H9 (cell line): Measurements from ENCODE around the gene SMO. TPM values are rescaled to one million over a fixed set of nuclear protein-coding genes. Genes with fewer than 3 reads are reported as not detected.

Experiments used
- DNase-seq: peaks from one replicate; pipeline ENCODE4 v3.0.0-alpha.2; 2017
- H2AFZ ChIP-seq: one replicate; pipeline ENCODE4 v1.6.1; 2013; ENCODE audit warnings: mild to moderate bottlenecking, low read length, control low read depth, moderate library complexity
- H2AK5ac ChIP-seq: 2 replicates; pipeline ENCODE4 v1.6.1; 2013; ENCODE audit warnings: low read length, control low read depth, mixed read lengths; ENCODE audit not compliant: insufficient read length
- H2BK120ac ChIP-seq: one replicate; pipeline ENCODE4 v1.6.1; 2013; ENCODE audit warnings: low read depth, mild to moderate bottlenecking, low read length, control low read depth, inconsistent platforms; ENCODE audit not compliant: poor library complexity, severe bottlenecking
- H2BK12ac ChIP-seq: 2 replicates; pipeline ENCODE4 v1.6.1; 2013; ENCODE audit warnings: low read length, control low read depth, mixed read lengths, low read depth; ENCODE audit not compliant: insufficient read length
- H2BK15ac ChIP-seq: 2 replicates; pipeline ENCODE4 v1.6.1; 2013; ENCODE audit warnings: low read depth, low read length, control low read depth
- H2BK20ac ChIP-seq: one replicate; pipeline ENCODE4 v1.6.1; 2013; ENCODE audit warnings: low read depth, mild to moderate bottlenecking, low read length, control low read depth, inconsistent platforms; ENCODE audit not compliant: poor library complexity, severe bottlenecking
- H2BK5ac ChIP-seq: 2 replicates; pipeline ENCODE4 v1.6.1; 2013; ENCODE audit warnings: low read length, control low read depth, mixed read lengths; ENCODE audit not compliant: insufficient read length
- H3K14ac ChIP-seq: 2 replicates; pipeline ENCODE4 v1.6.1; 2013; ENCODE audit warnings: low read length, control low read depth; ENCODE audit not compliant: insufficient read depth
- H3K18ac ChIP-seq: 2 replicates; pipeline ENCODE4 v1.6.1; 2013; ENCODE audit warnings: low read depth, mild to moderate bottlenecking, mixed read lengths, low read length, control low read depth; ENCODE audit not compliant: insufficient read length
- H3K23ac ChIP-seq: 2 replicates; pipeline ENCODE4 v1.6.1; 2013; ENCODE audit warnings: low read length, control low read depth, mixed read lengths, low read depth; ENCODE audit not compliant: insufficient read length
- H3K23me2 ChIP-seq: 2 replicates; pipeline ENCODE4 v1.6.1; 2013; ENCODE audit warnings: low read depth, mild to moderate bottlenecking, mixed read lengths, low read length, control low read depth; ENCODE audit not compliant: insufficient read length, poor library complexity, severe bottlenecking
- H3K27ac ChIP-seq: 2 replicates; pipeline ENCODE4 v1.5.1; 2013; ENCODE audit warnings: low read length, control low read depth, mixed read lengths, low read depth; ENCODE audit not compliant: insufficient read length
- H3K27me3 ChIP-seq: 2 replicates; pipeline ENCODE4 v1.6.1; 2013; ENCODE audit warnings: low read length, control low read depth, inconsistent platforms; ENCODE audit not compliant: insufficient read depth
- H3K4ac ChIP-seq: 2 replicates; pipeline ENCODE4 v1.6.1; 2013; ENCODE audit warnings: low read depth, mild to moderate bottlenecking, control low read depth, inconsistent platforms, low read length, moderate library complexity
- H3K4me1 ChIP-seq: 2 replicates; pipeline ENCODE4 v1.6.1; 2013; ENCODE audit warnings: low read length, control low read depth, inconsistent platforms; ENCODE audit not compliant: insufficient read depth
- H3K4me2 ChIP-seq: 2 replicates; pipeline ENCODE4 v1.6.1; 2013; ENCODE audit warnings: low read length, control low read depth, mixed read lengths; ENCODE audit not compliant: insufficient read length, insufficient read depth
- H3K56ac ChIP-seq: 2 replicates; pipeline ENCODE4 v1.6.1; 2013; ENCODE audit warnings: low read depth, mild to moderate bottlenecking, mixed read lengths, low read length, control low read depth; ENCODE audit not compliant: insufficient read length
- H3K79me1 ChIP-seq: 2 replicates; pipeline ENCODE4 v1.6.1; 2013; ENCODE audit warnings: low read depth, mild to moderate bottlenecking, moderate library complexity, low read length, control low read depth, inconsistent platforms; ENCODE audit not compliant: insufficient read depth, poor library complexity, severe bottlenecking
- H3K79me2 ChIP-seq: 2 replicates; pipeline ENCODE4 v1.6.1; 2013; ENCODE audit warnings: low read length, control low read depth, inconsistent platforms; ENCODE audit not compliant: insufficient read depth
- H3K9ac ChIP-seq: 2 replicates; pipeline ENCODE4 v1.6.1; 2013; ENCODE audit warnings: low read length, control low read depth, mixed read lengths; ENCODE audit not compliant: insufficient read length; ENCODE audit errors: extremely low read depth
- H3K9me3 ChIP-seq: one replicate; pipeline ENCODE4 v1.6.1; 2013; ENCODE audit warnings: low read depth, low read length, inconsistent platforms; ENCODE audit not compliant: control insufficient read depth
- H3T11ph ChIP-seq: one replicate; pipeline ENCODE4 v1.6.1; 2013; ENCODE audit warnings: mild to moderate bottlenecking, low read length, control low read depth, inconsistent platforms
- H4K20me1 ChIP-seq: one replicate; pipeline ENCODE4 v1.6.1; 2013; ENCODE audit not compliant: control insufficient read depth, insufficient read length, insufficient read depth
- H4K5ac ChIP-seq: 2 replicates; pipeline ENCODE4 v1.6.1; 2013; ENCODE audit warnings: low read depth, mild to moderate bottlenecking, mixed read lengths, low read length, control low read depth; ENCODE audit not compliant: insufficient read length
- H4K8ac ChIP-seq: replicated peaks from 2 replicates; pipeline ENCODE4 v1.6.1; 2013; ENCODE audit warnings: low read length, control low read depth, mixed read lengths, low read depth; ENCODE audit not compliant: insufficient read length
- H4K91ac ChIP-seq: 2 replicates; pipeline ENCODE4 v1.6.1; 2013; ENCODE audit warnings: low read depth, mild to moderate bottlenecking, moderate library complexity, mixed read lengths, low read length, control low read depth; ENCODE audit not compliant: insufficient read length
- H3K27ac Mint-ChIP-seq, 3 experiments: 2 replicates in 2 of 3; 3 replicates in 1 of 3; pipeline ENCODE4 v1.8.0; 2020 to 2021; ENCODE audit warnings: mixed read lengths in 3 of 3, mild to moderate bottlenecking in 1 of 3, moderate library complexity in 1 of 3
- H3K27me3 Mint-ChIP-seq: 2 replicates; pipeline ENCODE4 v1.8.0; 2021; ENCODE audit warnings: low read depth, mild to moderate bottlenecking, moderate library complexity, mixed read lengths
- H3K36me3 Mint-ChIP-seq, 3 experiments: 2 replicates in 2 of 3; 3 replicates in 1 of 3; pipeline ENCODE4 v1.8.0; 2020 to 2021; ENCODE audit warnings: low read depth in 3 of 3, mixed read lengths in 3 of 3; ENCODE audit not compliant: insufficient read depth in 1 of 3
- H3K4me1 Mint-ChIP-seq, 2 experiments: 2 replicates each; pipeline ENCODE4 v1.8.0; 2020; ENCODE audit warnings: mixed read lengths in 2 of 2
- H3K4me3 Mint-ChIP-seq, 2 experiments: 2 replicates in 1 of 2; 3 replicates in 1 of 2; pipeline ENCODE4 v1.8.0; 2020 to 2021; ENCODE audit warnings: mild to moderate bottlenecking in 2 of 2, mixed read lengths in 2 of 2, moderate library complexity in 1 of 2
- H3K9me3 Mint-ChIP-seq, 2 experiments: 2 replicates in 1 of 2; 3 replicates in 1 of 2; pipeline ENCODE4 v1.8.0; 2020; ENCODE audit warnings: mild to moderate bottlenecking in 2 of 2, mixed read lengths in 2 of 2, moderate library complexity in 1 of 2
- CTCF ChIP-seq: fragments of 200-600 bp; sonication (generic); conservative IDR thresholded peaks from 3 replicates; pipeline ENCODE4 v1.8.0; 2021; ENCODE audit warnings: antibody characterized with exemption, mild to moderate bottlenecking
- WGBS: extraction: QIAGEN DNeasy Blood & Tissue Kit; methylation state at CpG from one replicate; pipeline ENCODE4 v1.1.7; 2013; ENCODE audit warnings: missing lambda C conversion rate, low lambda C conversion rate, mixed read lengths; ENCODE audit not compliant: insufficient read length; ENCODE audit errors: extremely low coverage; 5-methylcytosine and 5-hydroxymethylcytosine counted together
- total RNA-seq: library from RNA; stranded (reverse); gene quantifications from 2 replicates; pipeline ENCODE4 v1.2.1, GENCODE V29; 2021

SMO gene
- total RNA-seq, 1 experiment from 2014 or later: 66.8 TPM

GRCh38 chr7:129205126-129205818, 16.8 kb downstream of the SMO start:
- Histone ChIP-seq H3K9ac (no peak overlapping the region), H2BK5ac (no peak overlapping the region), H2BK12ac (no peak overlapping the region), H3K27ac (no peak overlapping the region), H3T11ph (no peak overlapping the region), H2BK120ac (no peak overlapping the region), H2BK15ac (no peak overlapping the region), H3K27me3 (no peaks in the 10 kb centered on the region), H3K79me2 (no peaks in the 10 kb centered on the region), H3K4me2 (no peak overlapping the region), H4K8ac (no peak overlapping the region), H3K4me1 (no peaks in the 10 kb centered on the region), H2BK20ac (no peak overlapping the region), H3K23me2 (no peaks in the 10 kb centered on the region), H2AK5ac (no peak overlapping the region), H3K79me1 (no peaks in the 10 kb centered on the region), H3K23ac (no peak overlapping the region), H4K91ac (no peak overlapping the region), H3K4ac (no peak overlapping the region), H3K14ac (no peak overlapping the region), H3K18ac (no peak overlapping the region), H4K5ac (no peak overlapping the region), H3K56ac (no peak overlapping the region), H2AFZ (no peak overlapping the region), H3K9me3 (no peaks in the 10 kb centered on the region), H4K20me1 (no peaks in the 10 kb centered on the region)
- no CpG with 5 or more reads among the region's 29 CpGs for WGBS
- TF ChIP-seq CTCF: no peak
- peaks cover 15 to 51% (median 49%) of the 10 kb centered on the region in 3 experiments for H3K36me3 Mint-ChIP-seq
- no peaks in the 10 kb centered on the region; a peak in 1 of 5 replicates for H3K9me3 Mint-ChIP-seq
- no peak overlapping the region for H3K4me3 Mint-ChIP-seq
- peaks cover 0 to 2% of the 10 kb centered on the region in 2 experiments; a peak in 1 of 4 replicates for H3K4me1 Mint-ChIP-seq
- H3K27me3 Mint-ChIP-seq: no peaks in the 10 kb centered on the region
- DNase-seq: no peak
- H3K27ac Mint-ChIP-seq: peak overlapping the region in 1 of 3 experiments; percentile 61; a peak in 2 of 7 replicates
